GM18951 (cell line): ENCODE data around the gene SDK1.
"Not testable (repeated sequence)": the region's sequence is repeated elsewhere in the genome, so short reads cannot be mapped to it uniquely, and the experiment has no call there.

ENCODE experiments used
- POLR2A ChIP-seq: IDR thresholded peaks from 4 replicates; pipeline ENCODE4 v1.6.1; 2011; ENCODE audit warnings: mild to moderate bottlenecking; ENCODE audit not compliant: insufficient read length, insufficient read depth; ENCODE audit errors: extremely low read depth
- in situ Hi-C: fragments of 300-500 bp; cut with MboI; formaldehyde crosslinking; loops from one replicate; pipeline ENCODE4 v1.12.0; 2022; ENCODE audit warnings: low sequenced_read_pairs, mixed read lengths, inconsistent platforms; ENCODE audit not compliant: unreplicated experiment

SDK1 gene

GRCh38 chr7:4242706-4243105, 941.7 kb downstream of the SDK1 start:
- in situ Hi-C loops, result no loop called here
- no peak for TF ChIP-seq POLR2A

- no peak for TF ChIP-seq POLR2A
- in situ Hi-C loops, result no loop called here
Observed at GRCh38 chr7:4244041-4244440, 943.0 kb downstream of the SDK1 start.

DNA sequence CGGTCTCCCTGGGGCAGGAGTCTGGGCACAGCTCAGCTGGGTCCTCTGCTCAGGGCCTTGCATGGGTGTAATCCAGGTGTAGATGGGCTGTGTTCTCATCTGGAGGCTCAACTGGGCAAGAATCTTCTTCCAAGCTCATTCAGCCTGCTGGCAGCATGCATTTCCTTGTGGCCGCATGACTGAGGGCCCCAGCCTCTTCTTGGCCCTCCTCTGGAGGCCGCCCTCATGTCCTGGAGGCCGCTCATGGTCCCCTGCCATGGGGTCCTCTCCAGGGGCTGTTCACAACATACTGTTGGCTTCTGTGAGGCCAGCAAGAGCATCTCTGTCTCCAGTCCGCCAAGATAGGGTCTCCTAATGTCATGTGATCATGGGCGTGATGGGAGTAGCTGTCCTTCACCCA, 943.6 kb downstream of the SDK1 start:
- in situ Hi-C loops, result no loop called here

GRCh38 chr7:4245135-4245865, 944.2 kb downstream of the SDK1 start:
- in situ Hi-C loops, result no loop called here
- TF ChIP-seq POLR2A, result no peak

More for the DNA sequence above, 943.6 kb downstream of the SDK1 start:
- TF ChIP-seq POLR2A, result no peak

GRCh38 chr7:4245866-4246470, 944.9 kb downstream of the SDK1 start:
- in situ Hi-C loops, result no loop called here
- TF ChIP-seq POLR2A, result no peak

DNA sequence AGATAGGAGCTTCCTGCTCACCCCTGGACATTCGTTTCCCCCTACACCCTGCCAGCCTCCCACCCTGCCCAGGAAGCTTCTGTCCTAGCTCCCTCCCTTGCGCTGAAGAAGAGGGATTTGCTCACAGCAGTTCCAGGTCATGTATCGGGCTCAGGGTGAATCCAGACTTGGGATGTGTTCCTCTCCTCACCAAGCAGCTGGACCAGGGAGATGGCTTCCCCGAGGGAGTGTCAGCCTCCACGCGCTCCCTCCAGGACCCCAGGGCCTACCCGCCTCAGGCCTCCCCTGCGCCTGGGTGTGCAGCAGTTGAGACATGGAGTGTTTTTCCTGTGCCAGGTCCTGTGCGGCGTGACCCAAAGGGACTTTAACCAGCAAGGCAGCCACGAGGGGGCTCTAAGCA, 945.5 kb downstream of the SDK1 start:
- no peak for TF ChIP-seq POLR2A
- in situ Hi-C loops, result no loop called here

DNA sequence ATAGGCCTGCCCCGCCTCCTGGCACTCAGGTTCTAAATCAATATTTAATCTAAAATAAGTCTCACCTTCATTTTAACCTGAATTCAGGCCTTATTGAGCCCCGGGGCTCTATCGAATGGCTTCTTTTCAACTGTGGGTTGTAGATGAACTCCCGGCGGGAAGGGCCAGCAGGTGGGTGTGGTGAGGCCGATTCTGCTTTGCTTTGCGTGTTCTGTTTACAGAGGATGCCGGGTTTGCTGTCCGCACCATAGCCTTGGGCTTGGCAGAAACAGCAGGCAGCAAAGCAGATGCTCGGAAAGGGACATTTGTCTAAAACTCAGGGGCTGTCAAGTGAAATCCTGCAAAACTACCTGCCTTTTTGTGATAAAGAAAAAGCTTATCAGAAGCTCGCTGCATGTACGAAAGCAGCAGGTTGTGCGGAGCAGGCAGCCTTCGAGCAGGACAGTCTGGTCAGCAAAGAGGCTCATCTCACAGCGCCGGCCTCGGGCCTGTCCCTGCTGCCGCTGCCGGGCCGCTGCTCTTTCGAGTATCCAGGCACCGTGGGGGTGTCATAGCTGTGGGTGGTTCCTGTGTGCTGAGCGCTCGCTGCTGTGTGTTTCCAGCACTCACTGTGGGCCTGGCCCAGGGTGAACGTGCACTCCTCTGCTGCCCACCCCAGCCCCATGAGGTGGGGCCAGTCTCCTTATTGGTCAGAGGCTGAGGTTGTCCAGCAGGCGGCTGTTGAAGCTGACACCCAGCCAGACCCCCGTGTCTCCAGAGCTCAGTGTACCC, 946.2 kb downstream of the SDK1 start:
- no peak for TF ChIP-seq POLR2A
- in situ Hi-C loops, result no loop called here

- no peak for TF ChIP-seq POLR2A
- in situ Hi-C loops, result no loop called here
Observed at GRCh38 chr7:4248295-4248694, 947.2 kb downstream of the SDK1 start.

GRCh38 chr7:4249241-4249640, 948.2 kb downstream of the SDK1 start:
- TF ChIP-seq POLR2A, result no peak
- in situ Hi-C loops, result no loop called here

- in situ Hi-C loops, result no loop called here
- TF ChIP-seq POLR2A, result no peak
Observed at GRCh38 chr7:4255336-4255735, 954.3 kb downstream of the SDK1 start.

GRCh38 chr7:4256286-4256685, 955.2 kb downstream of the SDK1 start:
- in situ Hi-C loops, result no loop called here
- TF ChIP-seq POLR2A, result no peak

- TF ChIP-seq POLR2A, result no peak
- in situ Hi-C loops, result no loop called here
Observed at GRCh38 chr7:4257146-4258111, 956.4 kb downstream of the SDK1 start.

DNA sequence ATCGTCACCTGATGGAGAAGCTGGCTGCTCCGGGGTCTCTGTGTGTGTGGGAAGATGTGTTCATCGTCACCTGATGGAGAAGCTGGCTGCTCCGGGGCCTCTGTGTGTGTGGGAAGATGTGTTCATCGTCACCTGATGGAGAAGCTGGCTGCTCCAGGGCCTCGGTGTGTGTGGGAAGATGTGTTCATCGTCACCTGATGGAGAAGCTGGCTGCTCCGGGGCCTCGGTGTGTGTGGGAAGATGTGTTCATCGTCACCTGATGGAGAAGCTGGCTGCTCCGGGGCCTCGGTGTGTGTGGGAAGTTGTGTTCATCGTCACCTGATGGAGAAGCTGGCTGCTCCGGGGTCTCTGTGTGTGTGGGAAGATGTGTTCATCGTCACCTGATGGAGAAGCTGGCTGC, 959.1 kb downstream of the SDK1 start:
- in situ Hi-C loops, result not testable (repeated sequence)
